Stimulated activated CD4-positive, alpha-beta T cell treated with anti-CD3 and anti-CD28 coated beads, Interleukin-1b, Interleukin-23, amount 100 ng/mL, for 1 hour (primary cell): Measurements from ENCODE around the gene ACTBL2.

ENCODE experiments used
- DNase-seq, 2 donors: peaks; one replicate each; pipeline ENCODE4 v3.0.0-alpha.2; 2020; ENCODE audit warnings: low read depth in 2 of 2

ACTBL2 gene

DNA sequence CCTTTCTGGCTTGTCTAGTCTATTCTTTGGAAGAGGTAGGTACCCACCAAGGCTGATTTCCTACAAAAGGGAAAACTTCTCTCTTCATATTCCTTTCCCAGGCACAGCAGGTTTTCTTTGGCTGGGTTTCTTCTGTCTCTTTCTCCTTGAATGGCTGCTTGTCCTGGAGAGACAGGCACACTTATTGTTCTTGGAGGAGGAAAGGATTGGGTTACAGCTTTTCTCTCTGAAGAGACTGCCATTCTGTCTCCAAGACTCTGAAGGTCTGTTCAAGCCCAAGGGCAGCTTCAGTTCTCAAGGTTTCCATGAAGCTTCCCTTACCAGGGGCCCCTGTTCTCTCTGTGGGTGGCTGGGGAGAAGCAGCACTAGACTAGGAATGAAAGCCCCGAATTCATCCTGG lies 33.9 kb downstream of the ACTBL2 start:
- DNase-seq: no peak

GRCh38 chr5:57448287-57448686 lies 34.3 kb downstream of the ACTBL2 start:
- no peak for DNase-seq

- DNase-seq: no peak
These were observed 35.0 kb downstream of the ACTBL2 start for GRCh38 chr5:57447658-57448057.

DNA sequence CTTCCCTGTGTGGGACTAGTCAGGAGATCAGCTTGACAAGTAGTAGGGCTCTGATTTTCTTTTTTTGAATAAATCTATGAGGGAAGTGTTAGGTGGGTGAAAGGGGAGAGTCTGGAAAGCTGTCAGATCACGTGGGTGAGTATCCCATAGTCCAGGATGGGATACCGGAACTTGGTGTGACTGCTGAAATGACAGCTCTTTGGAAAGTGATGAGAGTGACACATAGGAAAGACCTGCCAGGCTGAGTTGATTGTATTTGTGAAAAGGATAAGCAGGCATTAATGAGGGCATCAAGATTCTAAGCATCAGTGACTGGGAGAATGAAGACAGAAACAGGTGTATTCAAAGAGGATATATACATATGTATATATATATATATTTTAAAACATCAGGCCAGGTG lies 35.6 kb downstream of the ACTBL2 start:
- no peak for DNase-seq

GRCh38 chr5:57445705-57446037 lies 36.9 kb downstream of the ACTBL2 start:
- DNase-seq: no peak

- no peak for DNase-seq
These were observed 37.5 kb downstream of the ACTBL2 start for GRCh38 chr5:57445006-57445704.

DNA sequence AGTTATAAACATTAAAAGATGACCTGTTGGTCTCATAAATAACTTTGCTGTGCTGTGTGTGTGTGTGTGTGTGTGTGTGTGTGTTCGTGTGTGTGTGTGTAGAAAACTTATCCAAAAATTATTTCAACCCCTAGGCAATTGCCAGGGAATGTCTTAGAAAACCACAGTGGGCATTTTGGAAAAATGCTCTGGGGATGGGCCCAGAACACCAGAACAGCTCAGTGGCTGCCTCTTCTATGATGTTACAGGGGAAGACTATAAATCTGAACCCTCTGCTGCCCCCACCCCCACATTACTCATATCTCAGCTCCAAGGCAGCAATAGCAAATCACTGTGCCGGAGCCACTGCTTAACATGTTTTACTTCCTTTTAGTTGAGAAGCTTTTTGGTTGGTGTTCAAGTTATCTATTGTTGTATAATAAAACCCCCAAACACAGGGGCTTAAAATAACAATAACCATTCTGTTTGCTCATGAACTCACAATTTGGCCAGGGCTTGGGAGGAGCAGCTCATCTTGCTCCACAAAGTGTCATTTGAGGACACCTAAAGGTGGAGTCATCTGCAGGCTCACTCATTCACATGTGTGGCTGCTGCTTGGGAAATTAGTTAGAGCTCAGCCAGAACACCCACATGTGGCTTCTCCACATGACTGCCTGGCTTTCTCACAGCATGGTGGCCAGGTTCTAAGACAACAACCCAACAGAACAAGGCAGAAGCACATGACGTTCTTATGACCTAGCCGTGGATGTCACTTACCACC lies 40.4 kb downstream of the ACTBL2 start:
- no peak for DNase-seq

GRCh38 chr5:57441557-57441956 lies 41.1 kb downstream of the ACTBL2 start:
- DNase-seq: no peak

DNA sequence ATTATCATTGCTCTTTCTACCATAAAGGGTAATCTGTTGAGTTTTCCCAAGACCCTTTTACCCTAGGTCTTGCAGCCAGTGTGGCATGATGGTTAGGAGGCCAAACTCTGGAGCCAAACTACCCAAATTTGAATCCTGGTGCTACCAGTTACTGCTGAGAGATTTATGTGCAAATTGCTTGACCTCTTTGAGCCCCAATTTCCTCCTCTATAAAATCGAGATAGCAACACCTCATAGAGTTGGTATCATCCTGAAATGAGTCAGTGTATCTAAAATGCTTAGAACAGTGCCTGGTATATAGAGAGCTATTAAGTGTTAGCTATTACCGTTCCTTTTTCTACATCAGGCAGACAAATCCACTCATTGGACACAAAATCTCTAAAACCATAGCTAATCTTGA lies 43.0 kb downstream of the ACTBL2 start:
- DNase-seq: no peak

DNA sequence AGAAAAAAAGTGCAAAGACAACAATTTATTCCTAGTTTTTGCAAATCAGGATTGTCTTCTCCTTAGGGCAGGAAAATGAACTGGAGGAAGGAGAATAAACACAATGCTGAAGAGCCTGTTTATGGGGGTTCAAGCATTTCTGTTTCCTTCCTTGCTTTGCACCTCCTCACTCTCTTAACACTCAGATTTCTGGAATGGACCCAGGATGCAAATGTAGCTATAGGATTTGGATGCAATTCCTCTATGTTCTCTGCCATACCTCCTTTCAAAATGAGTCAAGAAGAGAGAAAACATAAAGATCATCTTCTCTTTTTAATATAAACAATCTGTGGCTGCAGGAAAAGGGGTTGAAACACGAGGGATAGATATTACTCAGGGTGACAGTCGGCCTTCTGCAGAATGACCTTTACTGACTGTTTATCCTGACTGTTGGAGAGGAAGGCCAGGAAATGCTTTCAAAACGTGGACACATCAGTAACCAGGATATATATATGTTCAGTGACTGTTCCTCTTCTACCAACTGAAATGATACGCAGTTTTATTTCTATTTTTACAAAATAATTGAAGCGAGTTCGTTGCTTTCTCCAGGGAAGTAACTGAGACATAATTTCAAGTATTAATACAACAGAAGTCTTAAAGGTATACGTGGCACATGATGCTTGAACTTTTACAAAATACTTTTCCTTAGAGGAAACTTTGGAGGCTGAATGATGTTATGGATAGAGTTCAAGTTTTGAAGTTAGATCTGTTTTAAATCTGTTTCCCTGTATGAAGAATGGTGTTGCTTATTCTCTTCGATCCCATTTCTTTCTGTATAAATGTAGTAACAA lies 44.4 kb downstream of the ACTBL2 start:
- DNase-seq: no peak

DNA sequence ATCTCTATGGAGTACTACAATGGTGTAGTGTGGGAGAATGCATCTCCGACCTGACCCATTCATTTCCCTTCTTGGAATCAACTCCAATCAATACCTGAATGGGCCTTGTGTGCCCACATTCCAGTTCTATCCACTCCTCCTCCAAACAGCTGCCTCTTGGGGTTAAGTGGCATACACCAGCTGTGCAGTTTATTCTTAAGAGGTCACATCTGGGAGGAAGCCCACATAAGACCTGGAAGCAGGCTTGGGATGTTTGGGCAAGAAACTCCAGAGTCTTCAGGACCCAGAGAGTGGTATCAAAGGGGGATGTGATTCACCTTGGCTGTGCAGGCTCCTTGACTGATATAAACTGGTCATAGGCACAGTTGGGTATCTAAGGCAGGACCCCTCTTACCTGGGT lies 46.0 kb downstream of the ACTBL2 start:
- DNase-seq: no peak

DNA sequence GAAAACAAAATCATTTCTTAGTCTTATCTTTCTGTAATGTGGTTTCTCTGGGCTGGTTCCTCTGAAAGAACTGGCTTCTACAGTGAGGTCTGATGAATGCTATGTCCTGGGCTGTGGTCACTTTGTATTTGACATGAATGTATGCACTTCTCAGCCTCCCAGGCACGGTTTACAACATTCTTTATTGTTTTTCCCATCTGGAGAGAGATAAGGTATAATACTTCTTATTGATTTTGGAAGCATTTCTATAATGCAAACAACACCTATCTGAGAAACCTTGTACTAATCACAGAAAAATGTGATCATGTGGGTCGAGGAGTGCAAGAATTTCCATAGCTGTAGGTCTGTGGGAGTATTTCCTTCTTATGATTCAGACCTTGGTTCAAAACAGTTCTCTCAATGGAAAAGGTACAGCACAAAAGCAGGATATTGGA lies 46.9 kb downstream of the ACTBL2 start:
- DNase-seq: no peak

- no peak for DNase-seq
These were observed 47.9 kb downstream of the ACTBL2 start for GRCh38 chr5:57434683-57435082.

- DNase-seq: no peak
These were observed 48.4 kb downstream of the ACTBL2 start for GRCh38 chr5:57434227-57434640.

- no peak for DNase-seq
These were observed 49.7 kb downstream of the ACTBL2 start for GRCh38 chr5:57432876-57433275.

GRCh38 chr5:57431759-57432158 lies 50.9 kb downstream of the ACTBL2 start:
- DNase-seq: no peak
